Islet of Langerhans (tissue), 1 donor: Measurements from ENCODE around the gene DMRT3.
"Not testable (repeated sequence)": the region's sequence is repeated elsewhere in the genome, so short reads cannot be mapped to it uniquely, and the experiment has no call there.

Experiments
- FAIRE-seq: peaks from one replicate; lab custom pipeline; 2011; peaks lifted over from hg19 to GRCh38; lab: Jason Lieb, UNC

The DMRT3 gene

DNA sequence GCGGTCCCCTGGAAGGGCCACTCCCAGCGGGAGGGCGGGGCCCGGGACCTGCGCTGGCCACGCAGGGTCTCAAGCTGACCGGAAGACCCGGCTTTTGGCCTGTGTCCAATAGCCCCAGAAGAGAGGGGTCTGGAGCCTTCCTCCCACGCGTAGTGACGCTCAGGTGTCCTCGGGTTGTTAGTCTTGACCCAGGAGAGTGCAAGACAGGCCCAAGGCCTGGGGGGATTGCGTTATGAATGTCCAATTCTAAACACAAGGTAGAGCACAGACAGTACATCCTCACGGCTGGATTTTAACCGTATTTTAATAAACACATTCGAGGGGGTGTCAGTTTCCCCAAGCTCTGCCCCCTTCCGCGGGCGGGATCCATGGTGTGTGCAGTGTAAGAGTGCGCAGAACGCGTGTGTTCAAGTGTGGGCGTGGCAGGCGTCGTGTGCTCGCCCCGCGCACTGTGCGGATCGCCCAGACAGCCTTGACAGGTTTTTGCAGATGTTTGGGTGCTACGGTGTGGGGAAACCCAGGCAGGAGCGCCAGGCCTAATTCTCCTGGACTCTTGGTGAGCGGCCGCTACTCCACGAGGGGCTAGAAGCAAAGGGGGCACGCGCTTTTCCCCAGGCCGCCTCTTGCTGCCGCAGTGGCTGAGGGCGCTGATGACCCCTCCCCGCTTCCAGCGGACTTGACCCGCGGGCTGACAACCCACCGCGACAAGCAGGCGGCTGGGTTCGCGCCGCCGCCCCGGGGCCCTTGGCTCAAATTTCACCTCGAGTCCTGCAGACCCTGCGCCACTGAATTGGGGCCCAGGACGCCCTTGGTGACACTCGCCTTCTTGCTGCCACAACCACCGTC lies 6.1 kb upstream of the DMRT3 start:
- no peak for FAIRE-seq

DNA sequence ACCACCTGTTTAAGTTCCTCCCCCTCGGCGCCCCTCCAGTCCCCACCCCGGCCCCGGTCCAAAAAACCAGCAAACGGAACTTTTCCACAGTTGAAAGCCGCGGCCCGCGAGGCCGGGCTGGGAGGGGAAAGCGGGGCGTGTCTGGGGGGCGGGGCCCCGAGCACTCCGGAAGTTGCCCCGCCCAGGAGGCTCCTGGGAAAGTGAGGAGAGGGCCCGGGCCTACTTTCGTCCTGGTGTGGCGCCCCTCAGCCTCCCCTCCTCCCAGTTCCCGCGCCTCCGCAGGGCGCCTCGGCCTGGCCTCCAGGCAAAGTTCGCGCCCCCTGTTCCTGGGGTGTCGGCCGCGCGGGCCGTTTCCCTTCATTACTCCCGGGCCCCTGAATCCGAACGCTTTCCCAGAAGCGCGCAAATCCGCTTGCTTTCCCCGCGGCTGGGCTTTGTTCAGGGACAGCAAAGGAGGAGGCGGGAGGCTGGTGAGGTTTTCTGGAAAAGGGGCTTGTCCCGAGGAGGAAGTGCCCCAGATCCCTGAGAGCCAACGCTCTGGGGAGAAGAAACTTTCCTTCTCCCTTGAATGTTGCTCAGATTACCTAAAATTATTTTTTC lies 4.5 kb upstream of the DMRT3 start:
- no peak for FAIRE-seq

DNA sequence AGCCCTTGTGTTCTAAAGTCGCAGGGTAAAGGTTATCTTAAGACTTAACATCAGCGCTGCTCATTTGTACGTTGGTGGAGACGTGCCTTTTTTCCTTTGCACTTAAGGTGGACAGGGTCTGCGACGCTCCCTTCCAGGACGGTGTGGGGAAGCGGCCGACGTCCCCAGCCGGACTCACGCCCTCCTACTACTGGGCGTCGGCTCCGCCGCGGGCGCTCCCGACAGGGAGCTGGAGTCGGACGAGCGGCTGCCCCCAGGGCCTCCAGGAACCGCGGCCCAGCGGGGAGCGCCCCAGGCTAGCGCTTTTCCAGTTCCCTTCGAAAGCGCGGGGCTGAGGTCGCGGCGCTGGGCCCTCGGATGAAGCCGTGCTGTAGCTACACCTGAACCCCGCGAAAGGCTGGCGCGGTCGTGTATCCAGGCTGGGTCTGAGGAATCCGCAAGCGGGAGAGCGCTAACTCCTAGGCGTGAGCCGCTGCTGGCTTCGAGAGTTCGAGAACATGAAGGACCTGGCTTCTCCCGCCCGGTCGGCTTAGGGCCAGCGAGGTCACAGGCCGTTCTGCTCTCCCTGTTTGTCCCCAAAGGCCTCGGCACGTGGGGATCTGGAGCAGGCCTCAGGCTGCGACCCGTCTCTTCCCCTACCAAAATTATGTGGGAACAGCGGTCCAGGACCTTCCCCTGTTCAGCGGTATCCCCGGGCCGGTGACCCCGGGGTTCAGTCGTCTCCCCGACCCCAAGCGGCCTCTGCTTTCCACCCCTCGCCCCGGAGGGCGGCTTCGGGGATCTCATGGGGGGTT lies 3.8 kb upstream of the DMRT3 start:
- FAIRE-seq: no peak

DNA sequence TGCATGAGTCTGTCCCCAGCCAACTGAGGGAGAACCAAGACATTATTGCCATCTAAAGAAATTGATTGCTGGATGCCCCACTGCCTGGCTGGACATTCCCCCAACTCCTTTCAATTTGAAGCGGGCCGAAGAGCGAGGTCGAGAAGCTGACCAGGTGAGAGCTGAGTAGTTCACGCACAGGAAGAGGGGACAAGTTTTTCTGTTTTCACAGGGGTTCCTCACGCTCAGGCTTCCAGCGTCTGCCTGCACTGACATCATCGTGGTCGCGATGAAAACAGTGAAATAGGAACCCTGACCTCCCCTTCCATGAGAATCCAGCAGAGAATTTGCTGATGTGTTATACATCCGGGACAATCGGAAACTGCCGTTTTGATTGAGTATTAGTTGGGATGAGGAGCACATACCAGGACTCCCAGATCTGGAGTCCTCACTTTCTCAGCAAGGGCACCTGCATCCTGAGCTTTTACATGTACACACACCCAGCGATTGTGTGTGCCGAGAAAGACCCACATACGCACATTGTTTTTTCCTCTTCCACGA lies 3.1 kb upstream of the DMRT3 start:
- no peak for FAIRE-seq

DNA sequence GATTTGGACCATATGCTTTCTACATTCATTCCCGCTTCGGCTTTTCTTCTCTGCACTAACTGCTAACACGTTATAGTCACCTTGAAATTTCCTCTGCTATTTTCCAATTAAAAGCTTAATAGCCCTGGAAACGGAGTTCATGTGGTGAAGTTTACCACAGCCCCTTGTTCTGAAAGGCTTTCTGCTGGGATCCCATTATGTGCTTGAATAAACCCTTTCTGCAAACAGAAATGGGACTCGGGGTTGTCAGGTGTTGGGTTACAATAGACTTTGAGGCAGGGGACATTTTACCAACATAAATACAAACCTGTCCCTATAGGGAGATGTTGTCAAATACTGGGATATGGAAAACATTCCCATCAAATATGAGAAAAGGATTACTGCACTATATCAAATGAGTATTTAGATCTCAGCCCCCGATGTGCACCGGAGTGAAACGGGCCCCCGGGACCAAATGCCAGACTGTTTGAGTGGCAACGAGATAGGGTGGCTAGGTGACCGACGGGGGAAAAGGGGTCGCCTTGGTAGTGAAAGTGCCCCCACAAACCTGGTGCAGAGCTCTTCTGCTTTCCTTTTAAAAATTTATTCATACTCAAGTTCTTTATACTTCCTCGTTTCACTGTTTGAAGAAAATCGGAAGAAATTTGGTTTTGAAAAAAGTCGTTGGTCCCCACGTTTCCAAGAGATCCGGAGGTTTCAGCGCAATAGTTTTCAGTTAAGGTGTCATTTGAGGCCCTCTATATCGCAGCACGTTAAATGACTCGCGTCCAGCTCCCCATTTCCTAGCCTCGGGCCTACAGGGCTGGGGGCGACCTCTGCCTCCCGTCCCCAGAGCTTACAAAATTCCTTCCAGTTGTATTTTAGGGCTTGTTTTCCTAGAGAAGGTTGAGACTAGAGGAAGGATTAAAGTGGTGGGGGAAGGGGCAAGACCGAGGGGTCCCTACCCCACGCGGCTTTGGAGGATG lies 2.1 kb upstream of the DMRT3 start:
- FAIRE-seq: no peak

DNA sequence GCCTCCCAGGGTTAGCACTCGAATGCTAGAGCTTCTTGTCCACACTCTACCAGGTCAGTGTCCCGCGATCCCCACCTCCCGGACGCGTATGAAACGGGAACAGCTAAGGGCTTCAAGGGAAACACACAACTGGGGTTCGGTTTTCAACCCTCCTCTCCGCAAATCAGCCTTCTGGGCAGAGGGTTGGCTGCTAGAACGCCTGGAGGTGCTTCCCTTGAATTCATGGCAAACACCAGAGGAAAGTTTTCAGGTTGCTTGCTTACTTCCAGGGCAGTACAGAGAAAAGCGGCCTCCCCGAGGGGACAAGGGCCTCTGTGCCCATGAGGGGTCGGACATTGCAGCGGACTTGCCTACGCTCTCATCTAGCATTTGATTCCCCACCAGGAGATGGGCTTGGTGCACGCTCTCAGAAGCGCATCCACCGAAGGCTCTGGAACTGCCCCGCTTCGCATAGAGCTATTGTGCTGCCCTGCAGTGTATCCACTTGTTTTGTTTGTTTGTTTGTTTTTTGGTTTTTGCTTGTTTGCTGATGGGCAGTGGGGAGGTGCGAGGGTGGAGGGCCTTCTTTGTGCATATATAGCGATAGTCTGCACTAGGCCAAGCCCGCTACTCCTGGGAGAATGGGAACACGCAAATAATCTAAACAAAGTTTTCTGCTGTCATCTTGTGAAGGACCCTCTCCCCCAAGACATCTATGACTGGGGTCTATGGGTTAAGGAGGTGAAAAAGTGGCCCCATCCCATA lies 1.3 kb upstream of the DMRT3 start:
- FAIRE-seq: no peak

DNA sequence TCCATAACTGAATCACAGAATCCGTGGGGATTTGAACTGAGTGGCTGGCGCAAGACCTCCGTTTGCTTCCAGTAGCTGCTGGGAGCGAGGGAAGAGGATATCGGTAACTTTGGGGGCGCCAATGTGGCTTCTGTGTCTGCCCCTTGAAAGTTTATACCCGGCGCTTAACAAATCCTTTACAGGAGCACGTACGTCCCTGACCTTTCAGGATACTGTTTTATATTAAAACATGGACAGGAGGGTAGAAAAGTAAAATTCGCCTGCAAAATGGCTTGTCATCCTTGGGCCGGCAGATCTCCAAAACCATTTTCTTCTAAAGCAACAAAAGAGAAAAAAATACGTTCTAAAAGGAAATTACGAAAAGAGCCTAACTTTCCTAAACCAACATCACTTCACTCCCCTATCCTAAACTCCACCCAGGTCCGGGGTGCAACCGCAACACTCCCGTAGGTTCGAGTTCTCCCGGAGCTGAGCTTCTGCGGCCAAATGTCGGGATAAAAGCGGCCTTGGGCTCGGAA lies 656 bp upstream of the DMRT3 start:
- FAIRE-seq: no peak

DNA sequence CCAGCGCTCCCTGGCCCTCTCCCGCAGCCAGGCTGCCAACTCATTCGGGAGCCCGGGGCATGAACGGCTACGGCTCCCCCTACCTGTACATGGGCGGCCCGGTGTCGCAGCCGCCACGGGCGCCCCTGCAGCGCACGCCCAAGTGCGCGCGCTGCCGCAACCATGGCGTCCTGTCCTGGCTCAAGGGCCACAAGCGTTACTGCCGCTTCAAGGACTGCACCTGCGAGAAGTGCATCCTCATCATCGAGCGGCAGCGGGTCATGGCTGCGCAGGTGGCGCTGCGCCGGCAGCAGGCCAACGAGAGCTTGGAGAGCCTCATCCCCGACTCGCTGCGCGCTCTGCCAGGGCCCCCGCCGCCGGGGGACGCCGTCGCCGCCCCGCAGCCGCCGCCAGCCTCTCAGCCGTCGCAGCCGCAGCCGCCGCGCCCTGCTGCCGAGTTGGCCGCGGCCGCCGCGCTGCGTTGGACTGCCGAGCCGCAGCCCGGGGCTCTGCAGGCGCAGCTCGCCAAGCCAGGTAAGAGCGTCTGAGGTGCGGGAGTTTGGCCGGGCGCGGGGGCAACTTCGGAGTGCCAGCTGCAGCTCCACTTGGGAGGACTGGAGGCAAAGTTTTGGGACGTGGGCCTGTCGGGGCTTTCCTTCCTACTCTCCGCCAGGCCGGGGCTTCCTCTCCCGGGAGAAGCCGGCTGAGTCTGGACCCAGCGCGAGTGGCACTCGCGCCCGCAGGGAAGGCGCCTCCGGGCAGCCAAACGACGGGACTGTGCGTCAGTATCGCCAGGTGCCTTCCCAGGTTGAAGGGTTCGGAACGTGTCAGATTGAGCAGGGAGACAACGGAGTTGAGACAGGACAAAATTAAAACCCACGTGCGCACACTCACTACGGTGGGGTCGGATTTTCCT lies 735 bp downstream of the DMRT3 start:
- FAIRE-seq: no peak

DNA sequence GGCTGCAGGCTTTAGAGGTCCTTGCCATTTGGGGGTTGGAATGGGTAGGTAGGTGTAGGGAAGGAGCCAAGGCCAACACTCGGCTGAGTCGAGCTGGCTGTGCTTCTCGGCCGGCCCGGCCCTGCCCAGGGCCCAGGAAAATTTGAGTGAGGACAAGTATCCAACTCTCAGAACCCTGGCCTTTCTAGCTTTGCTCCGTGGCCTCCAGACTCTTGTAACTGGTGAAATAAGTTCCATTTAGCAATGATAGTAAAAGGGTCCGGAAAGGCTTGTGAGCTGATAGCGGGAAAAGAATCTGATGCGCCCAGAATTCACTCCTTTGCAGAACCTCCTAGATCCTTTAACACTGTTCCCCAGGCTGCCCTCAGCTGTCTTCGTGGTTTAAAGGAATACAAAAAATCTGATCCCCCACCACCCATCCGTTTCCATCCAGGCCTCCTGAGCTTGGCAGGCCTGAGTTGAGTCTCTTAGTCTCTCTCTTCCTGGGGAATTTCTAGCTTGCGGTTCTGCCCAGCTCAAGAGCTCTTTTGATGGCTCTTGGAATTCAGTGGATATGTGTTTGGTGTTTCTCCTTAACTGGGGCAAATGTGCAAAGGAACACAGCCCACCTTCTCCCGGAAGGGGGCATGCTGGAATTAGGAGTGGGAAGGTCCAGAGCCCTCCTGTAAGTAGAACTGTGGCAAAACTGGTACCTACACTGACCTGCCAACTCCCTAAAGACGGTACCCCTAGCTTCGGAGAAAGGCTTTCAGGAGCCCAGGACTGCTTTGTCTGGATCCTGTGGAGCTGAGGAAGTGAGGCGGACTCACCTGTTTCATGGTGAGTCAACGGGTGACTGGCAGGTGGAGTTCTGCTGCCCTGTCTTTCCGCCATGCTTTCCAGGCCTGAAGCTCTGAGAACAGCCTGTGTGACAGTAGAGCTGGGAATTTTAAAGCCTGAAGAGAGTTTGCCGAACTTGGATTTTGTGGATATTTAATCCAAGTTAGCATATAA lies 1.7 kb downstream of the DMRT3 start:
- FAIRE-seq: no peak

DNA sequence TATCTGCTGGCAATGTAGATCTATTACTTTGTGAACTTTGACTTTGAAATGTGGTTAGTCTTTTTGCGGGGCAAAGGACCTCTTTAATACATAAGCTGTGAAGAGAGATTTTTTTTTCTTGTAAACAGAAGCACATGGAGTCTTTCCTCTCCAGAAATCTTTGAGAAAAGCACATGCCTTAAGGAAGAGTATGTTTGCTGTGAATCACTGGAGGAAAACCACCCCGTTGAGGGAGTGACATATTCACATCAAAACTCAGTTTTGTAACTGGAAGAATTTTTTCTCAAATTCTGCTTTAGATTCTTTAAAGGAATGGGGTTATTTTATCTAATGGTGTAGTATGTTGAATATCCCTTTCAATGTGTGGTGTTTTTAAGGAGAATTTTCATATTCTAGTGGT lies 3.5 kb downstream of the DMRT3 start:
- FAIRE-seq: no peak

DNA sequence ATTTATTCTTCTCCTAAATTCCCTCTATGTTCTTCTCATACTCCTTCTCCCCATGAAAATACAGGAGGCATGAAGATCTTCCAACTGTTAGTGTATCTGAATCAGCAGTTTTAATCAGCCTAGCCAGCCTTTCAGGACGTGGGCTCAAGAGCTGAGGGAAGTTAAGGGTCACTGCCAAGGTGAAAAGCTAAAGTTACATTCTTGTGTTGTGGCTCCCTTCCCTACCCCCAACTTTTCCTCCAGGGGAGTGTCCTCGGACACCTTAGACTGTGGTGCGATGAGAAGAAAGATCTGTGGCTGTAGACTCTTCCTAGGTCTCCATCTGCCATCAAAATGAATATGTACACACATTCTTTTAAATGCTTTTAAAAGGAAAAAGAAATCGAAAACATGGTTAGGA lies 4.2 kb downstream of the DMRT3 start:
- no peak for FAIRE-seq

DNA sequence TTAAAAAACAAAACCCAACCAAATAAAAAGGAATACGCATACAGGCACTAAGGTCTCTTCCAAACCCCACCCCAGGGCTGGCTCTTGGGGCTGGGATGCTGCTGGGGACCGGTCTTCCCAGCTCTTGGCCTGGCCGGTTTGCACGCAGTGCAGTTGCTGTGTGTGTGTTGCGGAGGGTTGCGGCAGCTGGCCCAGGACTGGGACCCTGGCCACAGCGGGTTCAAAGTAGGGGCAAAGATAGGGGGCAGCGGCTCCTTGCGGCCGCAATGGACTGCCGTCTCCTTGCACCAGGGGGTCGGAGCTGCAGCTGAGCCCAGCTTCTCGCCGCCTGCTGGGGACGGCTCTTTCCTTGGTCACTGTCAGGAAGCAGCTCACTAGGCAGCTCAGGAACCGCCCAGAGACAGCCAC lies 5.0 kb downstream of the DMRT3 start:
- FAIRE-seq: no peak

DNA sequence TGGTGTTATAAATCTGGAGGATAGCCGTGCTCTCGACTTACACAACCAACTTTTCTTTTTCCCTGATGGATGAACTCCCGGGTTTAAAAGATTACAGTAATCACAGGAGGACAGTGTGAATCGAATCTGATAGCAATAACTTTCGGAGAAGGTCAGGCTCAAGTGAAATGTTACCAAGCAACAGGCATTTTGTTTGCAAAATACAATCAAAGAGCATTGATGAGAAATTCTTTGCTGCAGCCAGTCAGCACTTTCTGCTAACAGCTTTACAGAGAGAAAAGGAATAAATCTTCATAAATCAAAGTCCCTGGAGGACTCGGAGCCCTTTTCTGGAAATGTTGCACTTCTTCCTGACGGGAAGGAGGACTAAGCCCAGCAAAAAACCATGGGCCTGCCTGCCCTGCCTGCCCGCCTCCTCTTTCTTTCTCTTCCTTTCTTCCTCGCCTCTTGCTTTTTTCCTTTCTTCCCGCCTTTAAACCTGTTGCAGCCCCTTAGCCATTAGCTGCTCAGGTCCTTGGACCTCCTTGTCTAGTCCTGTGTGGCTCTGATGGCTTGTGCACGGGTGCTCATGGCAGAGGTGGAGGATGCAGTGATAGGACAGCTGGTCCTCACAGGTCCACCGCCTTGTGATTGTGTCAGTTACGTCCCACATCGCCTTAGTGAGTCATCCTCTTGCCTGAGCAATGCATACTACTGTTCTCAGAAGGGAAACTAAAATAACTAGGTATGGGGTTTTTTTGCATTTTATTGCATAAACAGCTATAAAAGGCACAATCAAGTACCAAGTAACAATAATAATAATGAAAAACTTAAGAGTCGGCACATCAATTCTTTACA lies 6.2 kb downstream of the DMRT3 start:
- FAIRE-seq: no peak

DNA sequence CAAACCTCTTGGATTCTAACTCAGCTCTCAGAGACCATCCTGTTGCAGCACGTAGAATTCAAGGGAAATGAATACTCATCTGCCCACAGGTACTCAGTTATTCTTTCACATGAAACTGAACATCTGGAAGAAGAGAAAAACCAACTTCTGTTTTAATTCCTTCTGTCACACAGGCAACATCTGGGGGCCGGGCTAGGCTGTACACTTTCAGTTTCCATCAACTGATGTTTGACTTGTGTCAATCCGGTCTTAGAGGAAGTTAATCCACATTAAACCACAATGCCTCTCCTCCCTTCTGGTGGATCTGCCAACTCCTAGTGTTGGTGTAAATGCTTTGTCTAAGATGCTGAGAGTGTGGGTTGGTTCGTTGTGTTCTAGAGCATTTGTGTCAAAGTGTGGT lies 17.6 kb downstream of the DMRT3 start:
- no peak for FAIRE-seq

DNA sequence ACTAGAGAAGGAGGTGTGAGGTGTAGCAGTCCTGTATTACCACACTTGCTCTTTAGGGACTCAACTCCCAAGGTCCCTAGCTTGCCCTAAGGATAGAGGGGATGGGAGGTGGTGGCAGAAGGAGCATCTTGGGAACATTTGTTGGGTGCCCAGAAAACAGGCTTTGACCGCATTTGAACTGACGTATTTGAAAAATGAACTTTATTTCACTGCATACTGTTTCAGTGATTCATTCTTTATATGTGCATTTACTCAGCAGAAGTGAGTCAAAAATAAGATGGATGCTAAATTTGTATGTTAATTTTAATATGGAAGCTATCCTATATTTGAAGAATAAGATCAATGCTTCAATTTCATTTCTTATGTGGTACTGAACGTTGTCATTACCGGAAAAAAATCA lies 18.7 kb downstream of the DMRT3 start:
- FAIRE-seq: no peak

DNA sequence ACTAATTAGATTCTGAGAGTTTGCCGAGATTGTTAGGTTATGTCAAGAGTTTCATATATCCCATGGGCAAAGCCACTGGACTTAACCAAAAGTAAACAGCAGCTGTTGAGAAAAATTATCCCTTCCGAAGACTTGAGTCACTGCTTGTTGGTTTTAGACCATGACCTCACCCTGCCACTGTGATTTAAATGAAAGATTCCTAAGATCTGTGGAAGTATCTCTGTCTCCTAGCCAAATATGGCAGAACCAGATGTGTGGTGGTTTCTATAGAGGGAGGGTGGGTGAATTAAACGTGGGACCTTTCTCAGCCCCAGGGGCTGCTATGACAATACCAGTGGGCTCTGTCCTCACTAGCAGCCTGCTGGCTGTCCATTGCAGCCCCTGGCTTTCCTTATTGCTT lies 19.3 kb downstream of the DMRT3 start:
- no peak for FAIRE-seq

DNA sequence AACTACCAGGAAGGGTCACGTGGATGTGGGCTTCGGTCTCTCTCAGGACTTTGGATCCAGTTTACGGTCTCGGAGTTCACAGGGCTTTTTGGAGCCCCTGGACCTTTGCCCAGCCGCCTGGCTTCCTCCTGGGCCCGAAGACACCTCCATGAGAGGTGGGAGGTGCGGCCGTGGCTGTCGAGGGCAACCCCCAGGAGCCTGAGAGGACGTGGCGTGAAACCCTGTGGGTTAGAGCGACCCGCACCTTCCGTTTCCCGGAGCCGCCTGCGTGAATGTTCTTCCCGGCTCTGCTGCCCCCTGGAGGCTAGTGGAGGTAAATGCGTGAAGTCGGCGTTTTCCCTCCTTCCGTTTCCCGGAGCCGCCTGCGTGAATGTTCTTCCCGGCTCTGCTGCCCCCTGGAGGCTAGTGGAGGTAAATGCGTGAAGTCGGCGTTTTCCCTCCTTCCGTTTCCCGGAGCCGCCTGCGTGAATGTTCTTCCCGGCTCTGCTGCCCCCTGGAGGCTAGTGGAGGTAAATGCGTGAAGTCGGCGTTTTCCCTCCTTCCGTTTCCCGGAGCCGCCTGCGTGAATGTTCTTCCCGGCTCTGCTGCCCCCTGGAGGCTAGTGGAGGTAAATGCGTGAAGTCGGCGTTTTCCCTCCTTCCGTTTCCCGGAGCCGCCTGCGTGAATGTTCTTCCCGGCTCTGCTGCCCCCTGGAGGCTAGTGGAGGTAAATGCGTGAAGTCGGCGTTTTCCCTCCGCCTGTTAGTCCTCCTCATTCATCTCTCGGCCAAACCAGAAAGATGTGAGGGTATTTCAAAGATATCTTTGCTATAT lies 22.1 kb downstream of the DMRT3 start:
- not testable (repeated sequence) for FAIRE-seq
